ENCODE measurements around the gene ZNF277. TPM values are rescaled to one million over a fixed set of nuclear protein-coding genes. Genes with fewer than 3 reads are reported as not detected.

The ZNF277 gene
- total RNA-seq, 4 donors from 2014 or later = 2.2 to 27.6 (median 24.1) TPM

DNA sequence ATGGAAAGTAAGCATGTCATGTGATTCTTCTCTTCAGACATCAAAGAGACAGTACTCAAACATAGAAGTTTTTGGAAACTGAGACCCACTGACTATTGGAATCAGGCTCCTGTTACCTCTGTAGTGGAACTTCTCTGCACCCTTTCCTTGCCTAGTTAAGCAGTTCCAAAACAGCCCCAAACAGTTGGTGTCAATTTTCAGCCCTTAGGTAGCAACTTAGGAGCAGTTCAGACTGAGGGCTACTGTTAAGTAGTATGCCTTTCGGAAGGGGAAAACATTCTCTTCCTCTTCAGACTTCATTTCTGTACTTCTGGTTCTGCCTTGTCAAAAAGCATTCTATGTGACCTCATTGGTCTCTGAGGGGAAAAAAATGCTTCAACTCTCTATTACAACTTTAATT is 85.7 kb downstream of the ZNF277 start:
- no peak overlapping the region for H3K27ac ChIP-seq
- H3K4me1 ChIP-seq = no peaks in the 10 kb centered on the region
- no peaks in the 10 kb centered on the region for H3K36me3 ChIP-seq
- in situ Hi-C loops (cut with MboI; ENCODE audit: low pct_ligation_motif_present in 1 of 4, low pct_unique_long_range_greater_than_20kb in 1 of 4, low sequenced_read_pairs in 3 of 4) = no loop called here
- 92 to 100% methylated on average over 1 of the region's 1 CpG for WGBS, 2 donors (ENCODE audit: low coverage in 1 of 2)
- no peaks in the 10 kb centered on the region for H3K9me3 ChIP-seq
- no peaks in the 10 kb centered on the region for H3K27me3 ChIP-seq
- no peak for DNase-seq
- H3K4me3 ChIP-seq = no peak overlapping the region
- intact Hi-C loops (cut with DNase I; ENCODE audit: low total_unique reads) = no loop called here
- TF ChIP-seq, protein P1, sequence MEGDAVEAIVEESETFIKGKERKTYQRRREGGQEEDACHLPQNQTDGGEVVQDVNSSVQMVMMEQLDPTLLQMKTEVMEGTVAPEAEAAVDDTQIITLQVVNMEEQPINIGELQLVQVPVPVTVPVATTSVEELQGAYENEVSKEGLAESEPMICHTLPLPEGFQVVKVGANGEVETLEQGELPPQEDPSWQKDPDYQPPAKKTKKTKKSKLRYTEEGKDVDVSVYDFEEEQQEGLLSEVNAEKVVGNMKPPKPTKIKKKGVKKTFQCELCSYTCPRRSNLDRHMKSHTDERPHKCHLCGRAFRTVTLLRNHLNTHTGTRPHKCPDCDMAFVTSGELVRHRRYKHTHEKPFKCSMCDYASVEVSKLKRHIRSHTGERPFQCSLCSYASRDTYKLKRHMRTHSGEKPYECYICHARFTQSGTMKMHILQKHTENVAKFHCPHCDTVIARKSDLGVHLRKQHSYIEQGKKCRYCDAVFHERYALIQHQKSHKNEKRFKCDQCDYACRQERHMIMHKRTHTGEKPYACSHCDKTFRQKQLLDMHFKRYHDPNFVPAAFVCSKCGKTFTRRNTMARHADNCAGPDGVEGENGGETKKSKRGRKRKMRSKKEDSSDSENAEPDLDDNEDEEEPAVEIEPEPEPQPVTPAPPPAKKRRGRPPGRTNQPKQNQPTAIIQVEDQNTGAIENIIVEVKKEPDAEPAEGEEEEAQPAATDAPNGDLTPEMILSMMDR (IDR thresholded peaks at IDR 0.05) = no peak
- no peak for TF ChIP-seq EP300 (IDR thresholded peaks at IDR 0.05; ENCODE audit: low read depth)
- no peak for TF ChIP-seq POLR2A (IDR thresholded peaks at IDR 0.05)
- no peak for TF ChIP-seq POLR2AphosphoS5 (IDR thresholded peaks at IDR 0.05)

GRCh38 chr7:112293416-112293815 is 86.9 kb downstream of the ZNF277 start:
- Histone ChIP-seq H3K27ac (no peak overlapping the region), H3K9me3 (no peaks in the 10 kb centered on the region), H3K4me1 (no peaks in the 10 kb centered on the region), H3K27me3 (no peaks in the 10 kb centered on the region), H3K36me3 (no peaks in the 10 kb centered on the region), H3K4me3 (no peak overlapping the region)
- intact Hi-C loops (cut with DNase I; ENCODE audit: low total_unique reads) = no loop called here
- no peak for DNase-seq
- WGBS, 2 donors (ENCODE audit: low coverage in 1 of 2) = 97% methylated on average over 4 of the region's 4 CpGs; no CpG with 5 or more reads in 1 of the 2 donors
- TF ChIP-seq POLR2AphosphoS5 (IDR thresholded peaks at IDR 0.05) = no peak
- TF ChIP-seq EP300 (IDR thresholded peaks at IDR 0.05; ENCODE audit: low read depth) = no peak
- no peak for TF ChIP-seq POLR2A (IDR thresholded peaks at IDR 0.05)
- TF ChIP-seq, protein P1 (IDR thresholded peaks at IDR 0.05) = no peak
- in situ Hi-C loops (cut with MboI; ENCODE audit: low pct_ligation_motif_present in 1 of 4, low pct_unique_long_range_greater_than_20kb in 1 of 4, low sequenced_read_pairs in 3 of 4) = no loop called here

DNA sequence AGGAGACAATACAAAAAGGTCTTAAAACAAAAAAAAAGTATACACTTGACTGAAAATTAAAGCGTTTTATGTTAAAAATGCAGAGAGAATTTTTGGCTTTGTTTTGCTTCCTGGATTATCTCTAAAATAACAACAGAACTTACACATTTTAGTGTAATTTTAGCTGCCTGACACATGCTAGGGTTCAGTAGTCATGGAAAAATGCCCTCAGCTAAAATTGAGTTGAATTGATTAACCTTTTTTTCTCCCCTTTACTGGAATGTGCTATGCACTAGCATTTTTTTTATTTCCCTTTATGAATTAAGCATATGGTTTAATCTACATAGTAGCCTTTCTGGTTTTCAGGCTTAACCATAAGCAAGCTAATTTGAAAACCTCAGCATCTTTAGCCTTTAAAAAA is 89.9 kb downstream of the ZNF277 start:
- in situ Hi-C loops (cut with MboI; ENCODE audit: low pct_ligation_motif_present in 1 of 4, low pct_unique_long_range_greater_than_20kb in 1 of 4, low sequenced_read_pairs in 3 of 4) (no loop called here), intact Hi-C loops (cut with DNase I; ENCODE audit: low total_unique reads) (no loop called here)
- 67 to 80% methylated on average over 1 of the region's 1 CpG for WGBS, 2 donors (ENCODE audit: low coverage in 1 of 2)

DNA sequence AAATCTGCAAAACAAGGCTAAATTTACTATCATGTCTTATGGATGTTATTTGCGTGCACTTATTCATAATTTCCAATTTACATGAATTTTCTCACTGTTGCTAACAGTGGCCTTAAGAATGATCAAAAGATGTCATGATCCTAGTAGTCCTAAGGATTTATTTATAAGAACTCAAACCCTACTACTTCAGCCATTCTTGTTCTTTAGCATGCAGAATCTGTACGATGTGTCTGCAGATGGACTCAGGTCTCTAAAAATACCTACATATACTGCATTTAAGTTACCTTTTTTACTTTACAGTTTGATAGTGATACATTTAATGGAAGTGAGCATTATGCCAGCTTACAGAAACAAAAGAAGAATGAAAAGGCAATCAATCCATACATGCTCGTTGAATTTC is 91.2 kb downstream of the ZNF277 start:
- DNase-seq = no peak
- no peaks in the 10 kb centered on the region for H3K27me3 ChIP-seq
- H3K4me1 ChIP-seq = no peaks in the 10 kb centered on the region
- intact Hi-C loops (cut with DNase I; ENCODE audit: low total_unique reads) = no loop called here
- TF ChIP-seq POLR2A (IDR thresholded peaks at IDR 0.05) (no peak), POLR2AphosphoS5 (IDR thresholded peaks at IDR 0.05) (no peak), EP300 (IDR thresholded peaks at IDR 0.05; ENCODE audit: low read depth) (no peak)
- TF ChIP-seq, protein P1 (IDR thresholded peaks at IDR 0.05) = no peak
- H3K27ac ChIP-seq = no peak overlapping the region
- no peaks in the 10 kb centered on the region for H3K36me3 ChIP-seq
- 98 to 100% methylated on average over 3 of the region's 3 CpGs for WGBS, 2 donors (ENCODE audit: low coverage in 1 of 2)
- H3K4me3 ChIP-seq = no peak overlapping the region
- no peaks in the 10 kb centered on the region for H3K9me3 ChIP-seq
- in situ Hi-C loops (cut with MboI; ENCODE audit: low pct_ligation_motif_present in 1 of 4, low pct_unique_long_range_greater_than_20kb in 1 of 4, low sequenced_read_pairs in 3 of 4) = no loop called here

More for the DNA sequence above, 89.9 kb downstream of the ZNF277 start:
- Histone ChIP-seq H3K27me3 (no peaks in the 10 kb centered on the region), H3K4me1 (no peaks in the 10 kb centered on the region), H3K9me3 (no peaks in the 10 kb centered on the region), H3K27ac (no peak overlapping the region), H3K4me3 (no peak overlapping the region), H3K36me3 (no peaks in the 10 kb centered on the region)
- DNase-seq = no peak
- TF ChIP-seq, protein P1 (IDR thresholded peaks at IDR 0.05) = no peak
- TF ChIP-seq POLR2A (IDR thresholded peaks at IDR 0.05) (no peak), POLR2AphosphoS5 (IDR thresholded peaks at IDR 0.05) (no peak), EP300 (IDR thresholded peaks at IDR 0.05; ENCODE audit: low read depth) (no peak)

Data from transverse colon (tissue), 4 donors.